ENCODE measurements around the gene DUOX1.
"Not testable (repeated sequence)": the region's sequence is repeated elsewhere in the genome, so short reads cannot be mapped to it uniquely, and the experiment has no call there.

DUOX1 gene

DNA sequence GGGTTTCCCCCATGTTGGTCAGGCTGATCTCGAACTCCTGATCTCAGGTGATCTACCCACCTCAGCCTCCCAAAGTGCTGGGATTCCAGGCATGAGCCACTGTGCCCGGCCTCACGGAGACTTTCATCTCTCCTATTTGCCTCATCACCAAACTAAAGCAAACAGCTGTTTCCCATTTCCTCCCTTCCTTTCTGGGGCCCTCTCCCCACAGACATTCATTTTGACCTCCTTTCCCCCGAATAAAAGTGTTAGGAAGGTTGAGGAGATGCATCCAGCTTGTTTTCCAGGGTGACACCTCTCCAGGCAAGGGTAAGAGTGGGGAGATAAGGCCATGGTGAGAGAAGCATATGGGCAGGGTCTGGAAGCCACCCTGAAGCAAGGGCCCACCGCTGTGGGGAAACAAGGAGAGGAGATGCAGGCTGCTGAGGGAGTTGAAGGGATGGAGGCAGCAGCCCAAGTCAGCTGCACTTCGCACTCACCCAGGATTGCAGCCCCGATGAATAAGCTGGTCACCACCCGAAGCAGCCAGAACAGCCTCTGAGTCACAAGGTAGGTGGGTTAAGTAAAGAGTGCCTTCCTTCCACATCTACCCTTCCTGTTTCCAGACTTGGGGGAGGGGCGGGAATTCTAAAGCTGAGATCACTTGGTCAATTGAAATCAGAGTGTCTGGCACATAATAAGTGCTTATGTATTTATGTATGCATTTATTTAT is 7.9 kb upstream of the DUOX1 start:
- no peaks in the 10 kb centered on the region for H3K9me3 Mint-ChIP-seq
- DNase-seq (ENCODE audit: low spot score) = no peak

DNA sequence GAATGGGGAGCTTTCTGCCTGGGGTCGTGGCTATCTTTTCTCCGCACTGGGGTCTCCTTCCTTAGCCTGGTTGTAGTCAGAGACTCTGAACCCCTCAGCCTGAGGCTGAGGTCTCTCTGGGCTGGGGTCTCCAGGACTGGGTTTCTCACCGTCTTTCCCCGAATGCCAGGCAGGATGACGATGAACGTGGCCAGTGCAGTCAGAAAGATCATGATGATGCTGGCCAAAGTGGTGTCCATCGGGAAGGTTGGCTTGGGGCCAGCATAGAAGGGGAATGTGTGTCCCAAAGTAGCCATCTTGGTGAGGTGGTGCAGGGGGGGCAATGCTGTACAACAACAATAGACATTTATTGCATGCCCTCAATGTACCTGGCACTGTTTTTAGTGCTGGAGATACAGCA is 7.1 kb upstream of the DUOX1 start:
- DNase-seq (ENCODE audit: low spot score) = no peak
- Mint-ChIP-seq H3K27ac (no peak overlapping the region), H3K9me3 (no peaks in the 10 kb centered on the region), H3K4me3 (no peak overlapping the region), H3K4me1 (ENCODE audit: low read depth) (peaks cover 2% of the 10 kb centered on the region), H3K27me3 (ENCODE audit: low read depth) (peaks cover 53% of the 10 kb centered on the region), H3K36me3 (ENCODE audit: low read depth) (no peaks in the 10 kb centered on the region)

More for the DNA sequence above, 7.9 kb upstream of the DUOX1 start:
- peaks cover 57% of the 10 kb centered on the region for H3K27me3 Mint-ChIP-seq (ENCODE audit: low read depth)
- H3K4me3 Mint-ChIP-seq = no peak overlapping the region
- H3K27ac Mint-ChIP-seq = no peak overlapping the region
- H3K4me1 Mint-ChIP-seq (ENCODE audit: low read depth) = peaks cover 6% of the 10 kb centered on the region
- no peaks in the 10 kb centered on the region for H3K36me3 Mint-ChIP-seq (ENCODE audit: low read depth)

GRCh38 chr15:45123397-45123796 is 6.4 kb upstream of the DUOX1 start:
- no peak overlapping the region for H3K4me3 Mint-ChIP-seq
- no peaks in the 10 kb centered on the region for H3K4me1 Mint-ChIP-seq (ENCODE audit: low read depth)
- no peaks in the 10 kb centered on the region for H3K9me3 Mint-ChIP-seq
- no peak for DNase-seq (ENCODE audit: low spot score)
- no peaks in the 10 kb centered on the region for H3K36me3 Mint-ChIP-seq (ENCODE audit: low read depth)
- H3K27ac Mint-ChIP-seq = no peak overlapping the region
- peaks cover 53% of the 10 kb centered on the region for H3K27me3 Mint-ChIP-seq (ENCODE audit: low read depth)

GRCh38 chr15:45126535-45127158 is 3.1 kb upstream of the DUOX1 start:
- no peaks in the 10 kb centered on the region for H3K9me3 Mint-ChIP-seq
- peaks cover 71% of the 10 kb centered on the region for H3K27me3 Mint-ChIP-seq (ENCODE audit: low read depth)
- H3K4me3 Mint-ChIP-seq = no peak overlapping the region
- H3K36me3 Mint-ChIP-seq (ENCODE audit: low read depth) = no peaks in the 10 kb centered on the region
- no peak for DNase-seq (ENCODE audit: low spot score)
- H3K4me1 Mint-ChIP-seq (ENCODE audit: low read depth) = no peaks in the 10 kb centered on the region
- H3K27ac Mint-ChIP-seq = no peak overlapping the region

- Mint-ChIP-seq H3K4me3 (no peak overlapping the region), H3K36me3 (ENCODE audit: low read depth) (no peaks in the 10 kb centered on the region), H3K27ac (no peak overlapping the region)
Observed at GRCh38 chr15:45128971-45129639, 689 bp upstream of the DUOX1 start.

GRCh38 chr15:45130291-45131000 is 652 bp downstream of the DUOX1 start:
- Mint-ChIP-seq H3K4me3 (no peak overlapping the region), H3K27ac (no peak overlapping the region), H3K4me1 (ENCODE audit: low read depth) (no peaks in the 10 kb centered on the region), H3K27me3 (ENCODE audit: low read depth) (peaks cover 82% of the 10 kb centered on the region), H3K9me3 (no peaks in the 10 kb centered on the region), H3K36me3 (ENCODE audit: low read depth) (no peaks in the 10 kb centered on the region)
- no peak for DNase-seq (ENCODE audit: low spot score)

More at GRCh38 chr15:45128971-45129639, 689 bp upstream of the DUOX1 start:
- no peak for DNase-seq (ENCODE audit: low spot score)
- Mint-ChIP-seq H3K9me3 (no peaks in the 10 kb centered on the region), H3K27me3 (ENCODE audit: low read depth) (peaks cover 81% of the 10 kb centered on the region), H3K4me1 (ENCODE audit: low read depth) (no peaks in the 10 kb centered on the region)

- H3K9me3 Mint-ChIP-seq = no peaks in the 10 kb centered on the region
- H3K4me1 Mint-ChIP-seq (ENCODE audit: low read depth) = peaks cover 2% of the 10 kb centered on the region
- H3K27ac Mint-ChIP-seq = no peak overlapping the region
- no peaks in the 10 kb centered on the region for H3K36me3 Mint-ChIP-seq (ENCODE audit: low read depth)
- H3K4me3 Mint-ChIP-seq = no peak overlapping the region
- DNase-seq (ENCODE audit: low spot score) = no peak
- peaks cover 77% of the 10 kb centered on the region for H3K27me3 Mint-ChIP-seq (ENCODE audit: low read depth)
Observed at GRCh38 chr15:45131510-45131909, 1.7 kb downstream of the DUOX1 start.

DNA sequence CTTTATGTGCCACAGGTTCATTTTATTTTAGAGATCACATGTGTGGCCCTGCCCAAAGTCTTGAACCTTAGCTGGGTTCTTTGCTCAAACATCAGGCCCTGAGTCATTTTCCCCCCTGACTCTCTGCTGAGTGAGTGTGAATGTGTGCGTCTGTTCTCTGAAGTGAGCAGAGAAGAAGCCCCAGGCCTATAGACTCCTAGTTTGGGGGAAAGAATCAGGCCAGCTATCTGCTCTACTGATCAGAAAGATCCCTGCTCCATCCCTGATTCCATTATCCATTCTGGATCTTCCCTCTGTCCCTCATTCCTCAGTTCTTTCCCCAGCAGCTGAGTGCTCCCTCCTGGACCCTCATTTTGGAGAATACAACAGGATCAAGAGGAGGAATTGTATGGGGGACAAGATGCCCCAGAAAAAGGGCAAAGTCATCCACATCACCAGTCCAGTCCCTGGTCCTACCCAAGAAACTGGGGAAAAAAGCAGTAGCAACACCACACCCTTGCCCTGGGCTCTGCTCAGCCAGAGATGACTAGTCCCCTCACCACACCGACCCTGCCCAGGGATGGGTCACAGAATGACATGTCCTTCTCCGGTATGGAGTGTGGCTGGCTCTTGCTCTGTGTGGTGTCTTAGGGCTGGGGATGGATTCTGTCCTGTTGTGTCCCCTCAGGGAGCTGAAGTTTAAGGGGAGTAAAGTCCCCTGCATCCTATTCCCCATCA is 3.2 kb downstream of the DUOX1 start:
- Mint-ChIP-seq H3K4me1 (ENCODE audit: low read depth) (peaks cover 2% of the 10 kb centered on the region), H3K36me3 (ENCODE audit: low read depth) (no peaks in the 10 kb centered on the region), H3K4me3 (no peak overlapping the region), H3K27ac (no peak overlapping the region), H3K9me3 (no peaks in the 10 kb centered on the region), H3K27me3 (ENCODE audit: low read depth) (peaks cover 70% of the 10 kb centered on the region)
- no peak for DNase-seq (ENCODE audit: low spot score)

GRCh38 chr15:45133561-45133920 is 3.7 kb downstream of the DUOX1 start:
- H3K27ac Mint-ChIP-seq = no peak overlapping the region
- no peaks in the 10 kb centered on the region for H3K9me3 Mint-ChIP-seq
- no peaks in the 10 kb centered on the region for H3K36me3 Mint-ChIP-seq (ENCODE audit: low read depth)
- H3K4me3 Mint-ChIP-seq = no peak overlapping the region
- DNase-seq (ENCODE audit: low spot score) = no peak
- peaks cover 65% of the 10 kb centered on the region for H3K27me3 Mint-ChIP-seq (ENCODE audit: low read depth)
- H3K4me1 Mint-ChIP-seq (ENCODE audit: low read depth) = peaks cover 2% of the 10 kb centered on the region

DNA sequence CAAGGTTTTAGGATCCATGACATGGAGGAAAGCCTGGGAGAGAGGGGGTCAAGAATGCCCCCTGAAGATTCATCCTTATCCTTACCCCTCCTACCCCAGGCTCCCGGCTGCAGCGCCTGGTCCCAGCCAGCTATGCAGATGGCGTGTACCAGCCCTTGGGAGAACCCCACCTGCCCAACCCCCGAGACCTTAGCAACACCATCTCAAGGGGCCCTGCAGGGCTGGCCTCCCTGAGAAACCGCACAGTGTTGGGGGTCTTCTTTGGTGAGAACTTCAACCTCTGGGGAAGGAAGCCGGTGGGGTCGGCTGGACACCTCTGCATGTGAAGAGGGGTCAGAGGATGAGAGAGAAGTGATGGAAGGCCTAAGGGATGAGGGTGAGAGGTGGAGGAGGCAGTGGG is 4.3 kb downstream of the DUOX1 start:
- DNase-seq (ENCODE audit: low spot score) = no peak
- Mint-ChIP-seq H3K27ac (no peak overlapping the region), H3K4me3 (no peak overlapping the region), H3K27me3 (ENCODE audit: low read depth) (peaks cover 60% of the 10 kb centered on the region), H3K9me3 (no peaks in the 10 kb centered on the region), H3K36me3 (ENCODE audit: low read depth) (no peaks in the 10 kb centered on the region), H3K4me1 (ENCODE audit: low read depth) (peaks cover 2% of the 10 kb centered on the region)

DNA sequence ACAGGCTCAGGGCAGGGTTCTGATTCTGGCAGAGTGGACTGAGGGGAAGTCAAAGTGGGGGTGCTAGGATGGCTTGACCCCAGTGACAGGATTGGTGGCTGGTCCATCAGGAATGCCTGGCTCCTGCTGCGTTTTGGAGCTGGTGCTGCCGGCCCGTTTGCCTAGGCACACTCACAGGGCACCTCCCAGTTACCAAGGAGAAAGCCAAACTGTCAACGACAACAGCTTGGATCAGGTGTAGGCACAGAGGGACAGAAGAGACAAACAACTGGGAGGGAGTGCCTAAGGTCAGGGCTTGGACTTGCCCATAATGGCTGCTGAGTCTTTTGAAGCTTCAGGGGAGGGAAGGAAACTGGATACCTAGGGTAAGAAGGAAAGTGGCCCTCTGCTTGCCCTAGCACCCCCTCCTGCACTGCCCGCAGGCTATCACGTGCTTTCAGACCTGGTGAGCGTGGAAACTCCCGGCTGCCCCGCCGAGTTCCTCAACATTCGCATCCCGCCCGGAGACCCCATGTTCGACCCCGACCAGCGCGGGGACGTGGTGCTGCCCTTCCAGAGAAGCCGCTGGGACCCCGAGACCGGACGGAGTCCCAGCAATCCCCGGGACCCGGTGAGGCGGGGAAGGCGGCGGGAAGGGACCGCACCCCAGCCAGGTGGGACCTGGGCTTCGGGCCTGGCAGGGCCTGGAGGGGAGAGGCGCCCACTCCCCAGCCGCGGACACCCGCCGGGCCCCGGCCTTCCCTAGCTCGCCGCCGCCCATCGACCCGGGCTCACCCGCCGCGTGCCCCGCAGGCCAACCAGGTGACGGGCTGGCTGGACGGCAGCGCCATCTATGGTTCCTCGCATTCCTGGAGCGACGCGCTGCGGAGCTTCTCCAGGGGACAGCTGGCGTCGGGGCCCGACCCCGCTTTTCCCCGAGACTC is 5.1 kb downstream of the DUOX1 start:
- Mint-ChIP-seq H3K27me3 (ENCODE audit: low read depth) (peaks cover 56% of the 10 kb centered on the region), H3K27ac (no peak overlapping the region)
- DNase-seq (ENCODE audit: low spot score) = no peak

GRCh38 chr15:45135705-45136377 is 6.0 kb downstream of the DUOX1 start:
- H3K4me3 Mint-ChIP-seq; H3K36me3 Mint-ChIP-seq (ENCODE audit: low read depth); H3K27ac Mint-ChIP-seq; H3K4me1 Mint-ChIP-seq (ENCODE audit: low read depth); DNase-seq (ENCODE audit: low spot score); H3K9me3 Mint-ChIP-seq: not testable (repeated sequence)
- H3K27me3 Mint-ChIP-seq (ENCODE audit: low read depth) = peaks cover 48% of the 10 kb centered on the region

More for the DNA sequence above, 5.1 kb downstream of the DUOX1 start:
- Mint-ChIP-seq H3K36me3 (ENCODE audit: low read depth) (no peaks in the 10 kb centered on the region), H3K4me3 (peak overlapping the region; percentile 50), H3K9me3 (no peaks in the 10 kb centered on the region), H3K4me1 (ENCODE audit: low read depth) (peaks cover 2% of the 10 kb centered on the region)

Data from T-helper 2 cell treated with Interferon-gamma antibody and Interleukin-4, amounts not matched to agents 5 μg/mL and 100 μg/mL, for 36 hours (primary cell).